Activated B cell treated with CpG ODN at 0.5 μM for 24 hours (primary cell): ENCODE measurements around the gene PPP1R9B. TPM values are rescaled to one million over a fixed set of nuclear protein-coding genes. Genes with fewer than 3 reads are reported as not detected.

Experiments
- ATAC-seq: fragments of 200-7000 bp; cut with Tn5 transposase; one replicate; pipeline ENCODE4 v1.10.0; 2021; ENCODE audit warnings: low read depth, mild to moderate bottlenecking, moderate library complexity
- CTCF ChIA-PET: fragments of 350-600 bp; sonication (Branson Sonifier 250); formaldehyde crosslinking; loops from one replicate; lab custom pipeline; 2021; ENCODE audit warnings: antibody characterized with exemption; lab: Charles Lee
- POLR2A ChIA-PET: fragments of 350-600 bp; sonication (Branson Sonifier 250); formaldehyde crosslinking; loops from one replicate; lab custom pipeline; 2021; ENCODE audit warnings: antibody characterized with exemption; lab: Charles Lee
- DNase-seq: peaks from one replicate; pipeline ENCODE4 v3.0.0; 2022
- H3K27ac Mint-ChIP-seq: one replicate; pipeline ENCODE4 v1.8.0; 2020; ENCODE audit warnings: mixed read lengths
- H3K27me3 Mint-ChIP-seq: one replicate; pipeline ENCODE4 v1.8.0; 2021; ENCODE audit warnings: mixed read lengths
- H3K36me3 Mint-ChIP-seq: one replicate; pipeline ENCODE4 v1.8.0; 2021; ENCODE audit warnings: low read depth, mixed read lengths
- H3K4me1 Mint-ChIP-seq: one replicate; pipeline ENCODE4 v1.8.0; 2021; ENCODE audit warnings: mixed read lengths
- H3K4me3 Mint-ChIP-seq: one replicate; pipeline ENCODE4 v1.8.0; 2020; ENCODE audit warnings: mild to moderate bottlenecking, mixed read lengths
- H3K9me3 Mint-ChIP-seq: one replicate; pipeline ENCODE4 v1.8.0; 2020; ENCODE audit warnings: mixed read lengths
- intact Hi-C: fragments of 100-400 bp; cut with micrococcal nuclease; formaldehyde crosslinking; loops from one replicate; pipeline ENCODE4 v1.15.1; 2024
- total RNA-seq: library from RNA; stranded (reverse); gene quantifications from 2 replicates; pipeline ENCODE4 v1.2.3, GENCODE V29; 2022
- TF ChIP-seq, protein P1 (sequence below): fragments of 200-600 bp; IDR thresholded peaks from one replicate; pipeline ENCODE4 v1.8.0; 2022; ENCODE audit warnings: antibody characterized with exemption, mild to moderate bottlenecking

PPP1R9B gene
- total RNA-seq, 1 donor from 2014 or later, result 313 TPM

- Mint-ChIP-seq H3K27ac (peak overlapping the region; percentile 56), H3K36me3 (peaks cover 52% of the 10 kb centered on the region), H3K27me3 (peaks cover 8% of the 10 kb centered on the region), H3K9me3 (no peaks in the 10 kb centered on the region), H3K4me1 (peaks cover 38% of the 10 kb centered on the region), H3K4me3 (no peak overlapping the region)
- DNase-seq, result no peak
- CTCF ChIA-PET, result interaction anchor here (0.6 to 1.3 kb wide), 2 partner anchors 15 to 16 kb away, joined by 3 to 5 read pairs; no protein-coding TSS in a partner anchor
- TF ChIP-seq, protein P1, sequence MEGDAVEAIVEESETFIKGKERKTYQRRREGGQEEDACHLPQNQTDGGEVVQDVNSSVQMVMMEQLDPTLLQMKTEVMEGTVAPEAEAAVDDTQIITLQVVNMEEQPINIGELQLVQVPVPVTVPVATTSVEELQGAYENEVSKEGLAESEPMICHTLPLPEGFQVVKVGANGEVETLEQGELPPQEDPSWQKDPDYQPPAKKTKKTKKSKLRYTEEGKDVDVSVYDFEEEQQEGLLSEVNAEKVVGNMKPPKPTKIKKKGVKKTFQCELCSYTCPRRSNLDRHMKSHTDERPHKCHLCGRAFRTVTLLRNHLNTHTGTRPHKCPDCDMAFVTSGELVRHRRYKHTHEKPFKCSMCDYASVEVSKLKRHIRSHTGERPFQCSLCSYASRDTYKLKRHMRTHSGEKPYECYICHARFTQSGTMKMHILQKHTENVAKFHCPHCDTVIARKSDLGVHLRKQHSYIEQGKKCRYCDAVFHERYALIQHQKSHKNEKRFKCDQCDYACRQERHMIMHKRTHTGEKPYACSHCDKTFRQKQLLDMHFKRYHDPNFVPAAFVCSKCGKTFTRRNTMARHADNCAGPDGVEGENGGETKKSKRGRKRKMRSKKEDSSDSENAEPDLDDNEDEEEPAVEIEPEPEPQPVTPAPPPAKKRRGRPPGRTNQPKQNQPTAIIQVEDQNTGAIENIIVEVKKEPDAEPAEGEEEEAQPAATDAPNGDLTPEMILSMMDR, result no peak
- POLR2A ChIA-PET, result interaction anchor here (0.7 to 5.2 kb wide), 2 partner anchors 16 to 44 kb away, joined by 4 to 82 read pairs; partner anchors contain the start of gene PPP1R9B
- no peak for ATAC-seq
- intact Hi-C loops, result no loop called here
Observed at GRCh38 chr17:50133028-50133768, 17.3 kb downstream of the PPP1R9B start.

GRCh38 chr17:50132104-50132794, 18.2 kb downstream of the PPP1R9B start:
- intact Hi-C loops, result no loop called here
- ATAC-seq (no peak), DNase-seq (no peak)
- Mint-ChIP-seq H3K4me1 (peaks cover 41% of the 10 kb centered on the region), H3K27me3 (peaks cover 8% of the 10 kb centered on the region), H3K36me3 (peaks cover 42% of the 10 kb centered on the region), H3K27ac (peak overlapping the region; percentile 41), H3K4me3 (peak overlapping the region; percentile 24), H3K9me3 (no peaks in the 10 kb centered on the region)
- CTCF ChIA-PET, result interaction anchor here (0.7 to 1.3 kb wide), 3 partner anchors 15 to 38 kb away, joined by 4 to 5 read pairs (median 4); partner anchors contain the start of gene PDK2
- TF ChIP-seq, protein P1, result no peak
- POLR2A ChIA-PET, result interaction anchor here (0.6 to 5.2 kb wide), 3 partner anchors 9 to 45 kb away, joined by 3 to 82 read pairs (median 4); partner anchors contain the start of gene PPP1R9B

DNA sequence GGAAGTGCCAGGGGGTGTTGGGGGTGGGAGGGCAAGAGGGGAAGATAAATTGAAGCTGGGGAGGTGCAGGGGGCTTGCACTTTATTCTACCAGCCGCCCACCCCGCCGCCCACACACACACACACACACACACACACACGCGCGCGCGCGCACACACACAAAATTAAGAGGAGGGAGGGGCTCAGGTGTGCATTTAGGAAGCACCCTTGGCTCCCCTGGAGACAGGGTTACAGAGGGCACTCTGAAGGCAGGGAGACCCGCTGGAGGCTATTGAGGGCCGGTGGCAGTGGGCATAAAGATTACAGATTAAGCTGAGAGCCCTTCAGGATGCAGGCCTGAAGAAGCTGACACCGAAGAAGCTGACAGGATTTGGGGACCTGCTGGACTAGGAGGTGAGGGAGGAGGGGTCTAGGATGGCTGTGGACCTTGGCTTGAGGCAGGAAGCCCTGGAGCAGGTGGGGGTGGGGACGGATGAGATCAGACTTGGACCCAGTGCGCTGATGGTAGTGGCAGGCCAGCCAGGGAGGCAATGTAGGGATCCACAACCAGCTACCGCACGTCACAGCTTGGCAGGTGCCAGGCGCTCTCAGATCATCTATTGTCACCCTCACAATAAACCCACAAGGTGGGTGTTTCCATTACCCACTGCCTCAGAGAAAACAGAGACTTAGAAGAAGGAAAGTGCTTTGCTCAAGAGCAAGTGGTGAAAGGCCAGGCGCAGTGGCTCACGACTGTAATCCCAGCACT, 19.7 kb downstream of the PPP1R9B start:
- peak; percentile 6 for ATAC-seq
- Mint-ChIP-seq H3K27me3 (peaks cover 8% of the 10 kb centered on the region), H3K4me1 (peaks cover 37% of the 10 kb centered on the region), H3K27ac (peak overlapping the region; percentile 63), H3K4me3 (peak overlapping the region; percentile 80), H3K9me3 (no peaks in the 10 kb centered on the region), H3K36me3 (peaks cover 27% of the 10 kb centered on the region)
- TF ChIP-seq, protein P1, result no peak
- intact Hi-C loops, result loop anchor here (1.0 kb wide), 2 partner anchors 13 to 18 kb away; no protein-coding TSS in a partner anchor
- ChIA-PET CTCF (interaction anchor here (1.0 to 2.2 kb wide), 6 partner anchors 9 to 69 kb away, joined by 3 to 14 read pairs (median 4); no protein-coding TSS in a partner anchor), POLR2A (interaction anchor here (0.6 to 5.2 kb wide), 13 partner anchors 8 to 66 kb away, joined by 3 to 82 read pairs (median 5); partner anchors contain the start of gene PPP1R9B)
- no peak for DNase-seq

GRCh38 chr17:50129728-50130558, 20.5 kb downstream of the PPP1R9B start, which contains the start of gene SAMD14:
Gene SAMD14, minus strand, starts transcription at chr17:50130160. Its CDS starts 5,201 bp downstream, at chr17:50124959.
- H3K9me3 Mint-ChIP-seq, result no peaks in the 10 kb centered on the region
- CTCF ChIA-PET, result interaction anchor here (1.0 to 2.2 kb wide), 5 partner anchors 9 to 70 kb away, joined by 3 to 14 read pairs (median 4); no protein-coding TSS in a partner anchor
- H3K27ac Mint-ChIP-seq, result peak within 1 kb of the TSS; percentile 63
- POLR2A ChIA-PET, result interaction anchor here (0.6 to 5.2 kb wide), 12 partner anchors 9 to 67 kb away, joined by 3 to 82 read pairs (median 6); partner anchors contain the start of gene PPP1R9B
- peak within 1 kb of the TSS; percentile 80 for H3K4me3 Mint-ChIP-seq
- intact Hi-C loops, result loop anchor here (1.0 kb wide), 2 partner anchors 13 to 18 kb away; no protein-coding TSS in a partner anchor
- peaks cover 8% of the 10 kb centered on the region for H3K27me3 Mint-ChIP-seq
- TF ChIP-seq, protein P1, result no peak
- peak; percentile 61 for ATAC-seq
- H3K4me1 Mint-ChIP-seq, result peaks cover 37% of the 10 kb centered on the region
- peak; percentile 52 for DNase-seq
- peaks cover 21% of the 10 kb centered on the region for H3K36me3 Mint-ChIP-seq
